HepG2 (cell line): ENCODE data around the gene CYB5A. TPM values are rescaled to one million over a fixed set of nuclear protein-coding genes. Genes with fewer than 3 reads are reported as not detected.

Experiments
- AKAP8 ChIP-seq: sonication (generic); formaldehyde crosslinking; IDR thresholded peaks from 2 replicates; pipeline ENCODE4 v1.5.1; 2020; ENCODE audit warnings: mild to moderate bottlenecking, missing genetic modification reagents
- FOXO1 ChIP-seq: sonication (generic); formaldehyde crosslinking; IDR thresholded peaks from 2 replicates; pipeline ENCODE4 v1.4.0; 2020; ENCODE audit warnings: missing genetic modification reagents
- HNRNPUL1 ChIP-seq: fragments of 200-400 bp; formaldehyde crosslinking; IDR thresholded peaks from 2 replicates; pipeline ENCODE4 v1.6.1; 2017; ENCODE audit warnings: low read depth, mild to moderate bottlenecking, low read length, moderate library complexity
- HOXD1 ChIP-seq: sonication (generic); formaldehyde crosslinking; IDR thresholded peaks from 2 replicates; pipeline ENCODE4 v1.5.0; 2020; ENCODE audit warnings: missing genetic modification reagents
- IKZF4 ChIP-seq: sonication (generic); formaldehyde crosslinking; IDR thresholded peaks from 2 replicates; pipeline ENCODE4 v1.5.1; 2020; ENCODE audit warnings: borderline replicate concordance, mild to moderate bottlenecking, low read depth, missing genetic modification reagents; ENCODE audit errors: not compliant biosample characterization
- TCF12 ChIP-seq, 2 experiments: fragments of 450-650 bp in 1 of 2; sonication (generic) in 1 of 2; formaldehyde crosslinking in 1 of 2; IDR thresholded peaks; 2 replicates each; pipeline versions ENCODE4 v1.6.1 to v1.8.0; 2017 to 2022; ENCODE audit warnings: antibody characterized with exemption in 1 of 2, mild to moderate bottlenecking in 1 of 2, missing genetic modification reagents in 1 of 2, moderate library complexity in 1 of 2
- TEAD3 ChIP-seq: optimal IDR thresholded peaks from 2 replicates; pipeline ENCODE3; 2016; ENCODE audit warnings: borderline replicate concordance
- ZMYM2 ChIP-seq: sonication (generic); formaldehyde crosslinking; IDR thresholded peaks from 2 replicates; pipeline ENCODE4 v1.8.0; 2022; ENCODE audit warnings: mild to moderate bottlenecking, missing genetic modification reagents
- ZNF160 ChIP-seq: sonication (generic); formaldehyde crosslinking; IDR thresholded peaks from 2 replicates; pipeline ENCODE4 v1.8.0; 2022; ENCODE audit warnings: mild to moderate bottlenecking, inconsistent platforms, missing genetic modification reagents
- ZNF557 ChIP-seq: sonication (generic); formaldehyde crosslinking; IDR thresholded peaks from 2 replicates; pipeline ENCODE4 v1.4.0; 2020; ENCODE audit warnings: missing genetic modification reagents
- ZNF619 ChIP-seq: sonication (generic); formaldehyde crosslinking; IDR thresholded peaks from 2 replicates; pipeline ENCODE4 v1.4.0; 2020; ENCODE audit warnings: mild to moderate bottlenecking, missing genetic modification reagents
- ZNF709 ChIP-seq: sonication (generic); formaldehyde crosslinking; IDR thresholded peaks from 2 replicates; pipeline ENCODE4 v1.5.0; 2020; ENCODE audit warnings: mild to moderate bottlenecking, missing genetic modification reagents
- ZNF747 ChIP-seq: sonication (generic); formaldehyde crosslinking; IDR thresholded peaks from 2 replicates; pipeline ENCODE4 v1.8.1; 2023; ENCODE audit warnings: missing genetic modification reagents, mild to moderate bottlenecking, borderline replicate concordance
- ZNF782 ChIP-seq: sonication (generic); formaldehyde crosslinking; IDR thresholded peaks from 2 replicates; pipeline ENCODE4 v1.4.0; 2020; ENCODE audit warnings: missing genetic modification reagents, mild to moderate bottlenecking, borderline replicate concordance
- ZSCAN29 ChIP-seq: sonication (generic); formaldehyde crosslinking; conservative IDR thresholded peaks from 2 replicates; pipeline ENCODE4 v1.4.0; 2020; ENCODE audit warnings: mild to moderate bottlenecking, missing genetic modification reagents
- polyA plus RNA-seq, 8 experiments: library from polyadenylated mRNA; depleted of rRNA in 3 of 8; stranded (reverse) in 7 of 8; unstranded in 1 of 8; fragments of >200 nt; fragmentation: Illumina TruSeq in 4 of 8; extraction: Trizol in 4 of 8; gene quantifications; 2 replicates each; pipeline versions ENCODE4 v1.2.1 to v1.2.3, GENCODE V29; 2011 to 2016; ENCODE audit warnings: low read depth in 4 of 8, missing spikeins in 1 of 8, mixed read lengths in 1 of 8; ENCODE audit not compliant: insufficient read depth in 1 of 8
- total RNA-seq, 5 experiments: library from RNA; depleted of rRNA; stranded (reverse); fragments of >200 nt; fragmentation: Illumina TruSeq; extraction: Trizol; gene quantifications; 2 replicates each; pipeline ENCODE4 v1.2.3, GENCODE V29; 2016; ENCODE audit warnings: low read depth in 1 of 5
- TF ChIP-seq, protein P1 (sequence below), 2 experiments: sonication (generic) in 1 of 2; formaldehyde crosslinking in 1 of 2; IDR thresholded peaks; 2 replicates each; pipeline versions ENCODE4 v1.4.0 to v1.6.1; 2016 to 2020; ENCODE audit warnings: borderline replicate concordance in 1 of 2, low read depth in 1 of 2, mild to moderate bottlenecking in 1 of 2, missing genetic modification reagents in 1 of 2
- TF ChIP-seq, protein P2 (sequence below): sonication (generic); formaldehyde crosslinking; IDR thresholded peaks from 2 replicates; pipeline ENCODE4 v1.4.0; 2020; ENCODE audit warnings: missing genetic modification reagents, mild to moderate bottlenecking, borderline replicate concordance
- TF ChIP-seq, protein P3 (sequence below): sonication (generic); formaldehyde crosslinking; IDR thresholded peaks from 2 replicates; pipeline ENCODE4 v1.4.0; 2020; ENCODE audit warnings: missing genetic modification reagents
- TF ChIP-seq, protein P4 (sequence below): sonication (generic); formaldehyde crosslinking; conservative IDR thresholded peaks from 2 replicates; pipeline ENCODE4 v1.8.0; 2022; ENCODE audit warnings: low read depth, missing genetic modification reagents

The CYB5A gene
- total and polyA plus RNA-seq, 2 of the 13 experiments (the other 11 are each of a cell fraction or from before 2014, with no cell fraction given): 215 to 356 TPM

DNA sequence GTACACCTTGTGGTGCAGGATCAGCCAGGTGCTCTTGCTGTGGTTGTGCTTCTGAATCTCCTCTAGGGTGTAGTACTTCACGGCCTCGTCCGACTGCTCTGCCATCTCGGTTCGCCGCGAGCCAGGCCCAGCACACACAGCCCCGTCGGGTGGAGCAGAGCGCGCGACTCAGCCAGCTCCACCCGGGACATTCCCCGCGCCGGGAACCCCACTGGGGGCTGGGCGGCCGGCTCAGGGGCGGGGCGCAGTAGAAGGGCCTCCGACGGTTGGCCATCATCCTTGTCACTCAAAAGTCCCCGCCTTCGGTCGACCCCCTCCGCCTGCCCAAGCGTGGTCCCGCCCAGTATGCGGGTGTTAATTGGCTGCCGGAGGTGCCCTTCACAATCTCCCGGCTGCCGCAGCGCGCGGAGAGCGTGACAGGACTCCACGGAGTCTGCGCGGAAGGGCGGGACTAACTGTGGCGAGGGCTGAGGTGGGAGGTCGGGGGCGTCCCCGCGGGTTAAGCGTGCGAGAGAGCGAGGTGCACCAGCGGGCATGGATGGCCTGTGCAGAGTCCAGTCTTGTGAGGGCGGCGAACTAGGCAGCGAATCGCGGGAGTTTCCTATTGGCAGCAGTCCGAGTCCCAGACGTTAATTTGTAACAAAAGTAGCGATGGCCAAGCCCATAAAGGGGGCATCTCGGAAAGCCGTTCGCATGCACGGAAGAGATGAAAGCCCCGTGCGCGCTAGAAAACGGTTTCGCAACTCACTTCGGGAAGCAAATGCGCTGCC lies at the start of gene CYB5A (continued):
- TF ChIP-seq, protein P1, sequence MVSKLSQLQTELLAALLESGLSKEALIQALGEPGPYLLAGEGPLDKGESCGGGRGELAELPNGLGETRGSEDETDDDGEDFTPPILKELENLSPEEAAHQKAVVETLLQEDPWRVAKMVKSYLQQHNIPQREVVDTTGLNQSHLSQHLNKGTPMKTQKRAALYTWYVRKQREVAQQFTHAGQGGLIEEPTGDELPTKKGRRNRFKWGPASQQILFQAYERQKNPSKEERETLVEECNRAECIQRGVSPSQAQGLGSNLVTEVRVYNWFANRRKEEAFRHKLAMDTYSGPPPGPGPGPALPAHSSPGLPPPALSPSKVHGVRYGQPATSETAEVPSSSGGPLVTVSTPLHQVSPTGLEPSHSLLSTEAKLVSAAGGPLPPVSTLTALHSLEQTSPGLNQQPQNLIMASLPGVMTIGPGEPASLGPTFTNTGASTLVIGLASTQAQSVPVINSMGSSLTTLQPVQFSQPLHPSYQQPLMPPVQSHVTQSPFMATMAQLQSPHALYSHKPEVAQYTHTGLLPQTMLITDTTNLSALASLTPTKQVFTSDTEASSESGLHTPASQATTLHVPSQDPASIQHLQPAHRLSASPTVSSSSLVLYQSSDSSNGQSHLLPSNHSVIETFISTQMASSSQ (IDR thresholded peaks at IDR 0.05; ENCODE audit: low read depth): peak; percentile 89
- TF ChIP-seq, protein P1 (CRISPR knock-in tag; IDR thresholded peaks at IDR 0.05; ENCODE audit: borderline replicate concordance): peak; percentile 98
- TF ChIP-seq, protein P2, sequence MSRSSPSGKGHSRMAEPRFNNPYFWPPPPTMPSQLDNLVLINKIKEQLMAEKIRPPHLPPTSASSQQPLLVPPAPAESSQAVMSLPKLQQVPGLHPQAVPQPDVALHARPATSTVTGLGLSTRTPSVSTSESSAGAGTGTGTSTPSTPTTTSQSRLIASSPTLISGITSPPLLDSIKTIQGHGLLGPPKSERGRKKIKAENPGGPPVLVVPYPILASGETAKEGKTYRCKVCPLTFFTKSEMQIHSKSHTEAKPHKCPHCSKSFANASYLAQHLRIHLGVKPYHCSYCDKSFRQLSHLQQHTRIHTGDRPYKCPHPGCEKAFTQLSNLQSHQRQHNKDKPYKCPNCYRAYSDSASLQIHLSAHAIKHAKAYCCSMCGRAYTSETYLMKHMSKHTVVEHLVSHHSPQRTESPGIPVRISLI (CRISPR knock-in tag): no peak
- TF ChIP-seq HNRNPUL1 (0 out of 2 replicates have a peak, but pooled peaks have one; percentile 77), ZNF619 (CRISPR knock-in tag) (no peak; the same call in 1 of the 2 replicates), TCF12 (IDR thresholded peaks at IDR 0.05) (no peak), TCF12 (CRISPR knock-in tag; IDR thresholded peaks at IDR 0.05) (no peak), TEAD3 (CRISPR knock-in tag) (peak; percentile 52), AKAP8 (no peak), ZNF160 (CRISPR knock-in tag) (0 out of 2 replicates have a peak, but pooled peaks have one; percentile 12), ZNF709 (CRISPR knock-in tag) (peak; percentile 88; the same call in 1 of the 2 replicates), ZNF782 (CRISPR knock-in tag) (peak; percentile 87), FOXO1 (peak; percentile 43; the same call in 1 of the 2 replicates), ZNF557 (no peak), ZNF747 (CRISPR knock-in tag) (0 out of 2 replicates have a peak, but pooled peaks have one; percentile 35), IKZF4 (peak; percentile 49), HOXD1 (no peak; the same call in 1 of the 2 replicates), ZMYM2 (CRISPR knock-in tag) (peak; percentile 88), ZSCAN29 (CRISPR knock-in tag) (peak; percentile 74; the same call in 1 of the 2 replicates)
- TF ChIP-seq, protein P3, sequence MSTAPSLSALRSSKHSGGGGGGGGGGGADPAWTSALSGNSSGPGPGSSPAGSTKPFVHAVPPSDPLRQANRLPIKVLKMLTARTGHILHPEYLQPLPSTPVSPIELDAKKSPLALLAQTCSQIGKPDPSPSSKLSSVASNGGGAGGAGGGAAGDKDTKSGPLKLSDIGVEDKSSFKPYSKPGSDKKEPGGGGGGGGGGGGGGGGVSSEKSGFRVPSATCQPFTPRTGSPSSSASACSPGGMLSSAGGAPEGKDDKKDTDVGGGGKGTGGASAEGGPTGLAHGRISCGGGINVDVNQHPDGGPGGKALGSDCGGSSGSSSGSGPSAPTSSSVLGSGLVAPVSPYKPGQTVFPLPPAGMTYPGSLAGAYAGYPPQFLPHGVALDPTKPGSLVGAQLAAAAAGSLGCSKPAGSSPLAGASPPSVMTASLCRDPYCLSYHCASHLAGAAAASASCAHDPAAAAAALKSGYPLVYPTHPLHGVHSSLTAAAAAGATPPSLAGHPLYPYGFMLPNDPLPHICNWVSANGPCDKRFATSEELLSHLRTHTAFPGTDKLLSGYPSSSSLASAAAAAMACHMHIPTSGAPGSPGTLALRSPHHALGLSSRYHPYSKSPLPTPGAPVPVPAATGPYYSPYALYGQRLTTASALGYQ (CRISPR knock-in tag): peak; percentile 52; the same call in 1 of the 2 replicates
- TF ChIP-seq, protein P4, sequence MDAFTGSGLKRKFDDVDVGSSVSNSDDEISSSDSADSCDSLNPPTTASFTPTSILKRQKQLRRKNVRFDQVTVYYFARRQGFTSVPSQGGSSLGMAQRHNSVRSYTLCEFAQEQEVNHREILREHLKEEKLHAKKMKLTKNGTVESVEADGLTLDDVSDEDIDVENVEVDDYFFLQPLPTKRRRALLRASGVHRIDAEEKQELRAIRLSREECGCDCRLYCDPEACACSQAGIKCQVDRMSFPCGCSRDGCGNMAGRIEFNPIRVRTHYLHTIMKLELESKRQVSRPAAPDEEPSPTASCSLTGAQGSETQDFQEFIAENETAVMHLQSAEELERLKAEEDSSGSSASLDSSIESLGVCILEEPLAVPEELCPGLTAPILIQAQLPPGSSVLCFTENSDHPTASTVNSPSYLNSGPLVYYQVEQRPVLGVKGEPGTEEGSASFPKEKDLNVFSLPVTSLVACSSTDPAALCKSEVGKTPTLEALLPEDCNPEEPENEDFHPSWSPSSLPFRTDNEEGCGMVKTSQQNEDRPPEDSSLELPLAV (CRISPR knock-in tag): no peak
